HEK293 (cell line): ENCODE results near the gene PRELID1.

Experiments used
- KLF1 ChIP-seq: fragments of 450-650 bp; formaldehyde crosslinking; IDR thresholded peaks from 2 replicates; pipeline ENCODE4 v1.5.1; 2016; ENCODE audit warnings: missing biosample characterization, missing genetic modification characterization
- KLF9 ChIP-seq: fragments of 450-650 bp; formaldehyde crosslinking; IDR thresholded peaks from 2 replicates; pipeline ENCODE4 v1.5.1; 2016; ENCODE audit warnings: missing biosample characterization, missing genetic modification characterization, low read depth
- OSR2 ChIP-seq: fragments of 450-650 bp; formaldehyde crosslinking; IDR thresholded peaks from 2 replicates; pipeline ENCODE4 v1.5.1; 2016; ENCODE audit warnings: missing biosample characterization, missing genetic modification characterization
- REPIN1 ChIP-seq: fragments of 450-650 bp; formaldehyde crosslinking; IDR thresholded peaks from 2 replicates; pipeline ENCODE4 v1.5.1; 2017; ENCODE audit warnings: missing biosample characterization, missing genetic modification characterization, low read depth
- SP2 ChIP-seq: fragments of 450-650 bp; formaldehyde crosslinking; IDR thresholded peaks from 2 replicates; pipeline ENCODE4 v1.5.1; 2016; ENCODE audit warnings: missing biosample characterization, missing genetic modification characterization
- SP3 ChIP-seq: fragments of 450-650 bp; formaldehyde crosslinking; IDR thresholded peaks from 2 replicates; pipeline ENCODE4 v1.5.1; 2016; ENCODE audit warnings: missing biosample characterization, missing genetic modification characterization
- ZBTB20 ChIP-seq: fragments of 450-650 bp; formaldehyde crosslinking; IDR thresholded peaks from 2 replicates; pipeline ENCODE4 v1.5.1; 2016; ENCODE audit warnings: missing biosample characterization, missing genetic modification characterization
- ZFHX2 ChIP-seq: fragments of 450-650 bp; formaldehyde crosslinking; conservative IDR thresholded peaks from 2 replicates; pipeline ENCODE4 v1.5.1; 2016; ENCODE audit warnings: missing biosample characterization, missing genetic modification characterization
- ZNF121 ChIP-seq: fragments of 450-650 bp; formaldehyde crosslinking; IDR thresholded peaks from 2 replicates; pipeline ENCODE4 v1.5.1; 2016; ENCODE audit warnings: missing biosample characterization, missing genetic modification characterization
- ZNF202 ChIP-seq: fragments of 450-650 bp; formaldehyde crosslinking; IDR thresholded peaks from 2 replicates; pipeline ENCODE4 v1.5.1; 2016; ENCODE audit warnings: missing biosample characterization, missing genetic modification characterization, borderline replicate concordance
- ZNF214 ChIP-seq: fragments of 450-650 bp; formaldehyde crosslinking; IDR thresholded peaks from 2 replicates; pipeline ENCODE4 v1.5.1; 2017; ENCODE audit warnings: missing biosample characterization, mild to moderate bottlenecking, missing genetic modification characterization, borderline replicate concordance
- ZNF239 ChIP-seq: fragments of 450-650 bp; formaldehyde crosslinking; IDR thresholded peaks from 2 replicates; pipeline ENCODE4 v1.5.1; 2016; ENCODE audit warnings: missing biosample characterization, missing genetic modification characterization
- ZNF324 ChIP-seq: fragments of 450-650 bp; formaldehyde crosslinking; IDR thresholded peaks from 2 replicates; pipeline ENCODE4 v1.5.1; 2016; ENCODE audit warnings: missing biosample characterization, missing genetic modification characterization
- ZNF341 ChIP-seq: fragments of 450-650 bp; formaldehyde crosslinking; IDR thresholded peaks from 2 replicates; pipeline ENCODE4; 2016; ENCODE audit warnings: low read depth, missing biosample characterization, missing genetic modification characterization
- ZNF433 ChIP-seq: fragments of 450-650 bp; formaldehyde crosslinking; IDR thresholded peaks from 2 replicates; pipeline ENCODE4 v1.5.1; 2016; ENCODE audit warnings: missing biosample characterization, missing genetic modification characterization, low read depth
- ZNF48 ChIP-seq: fragments of 450-650 bp; formaldehyde crosslinking; IDR thresholded peaks from 2 replicates; pipeline ENCODE4 v1.5.1; 2016; ENCODE audit warnings: missing biosample characterization, missing genetic modification characterization
- ZNF555 ChIP-seq: fragments of 450-650 bp; formaldehyde crosslinking; conservative IDR thresholded peaks from 2 replicates; pipeline ENCODE4 v1.5.1; 2017; ENCODE audit warnings: missing biosample characterization, mild to moderate bottlenecking, missing genetic modification characterization, inconsistent platforms
- ZNF561 ChIP-seq: fragments of 450-650 bp; IDR thresholded peaks from 2 replicates; pipeline ENCODE4 v1.5.1; 2018; ENCODE audit warnings: missing biosample characterization, missing genetic modification characterization, borderline replicate concordance
- ZNF596 ChIP-seq: fragments of 450-650 bp; IDR thresholded peaks from 2 replicates; pipeline ENCODE4 v1.5.0; 2018; ENCODE audit warnings: missing biosample characterization, mild to moderate bottlenecking, missing genetic modification characterization, moderate library complexity
- ZNF623 ChIP-seq: fragments of 450-650 bp; formaldehyde crosslinking; IDR thresholded peaks from 2 replicates; pipeline ENCODE4 v1.5.1; 2016; ENCODE audit warnings: missing biosample characterization, missing genetic modification characterization
- ZNF624 ChIP-seq: fragments of 450-650 bp; formaldehyde crosslinking; IDR thresholded peaks from 2 replicates; pipeline ENCODE4 v1.5.1; 2017; ENCODE audit warnings: missing biosample characterization, missing genetic modification characterization
- ZNF660 ChIP-seq: fragments of 450-650 bp; IDR thresholded peaks from 2 replicates; pipeline ENCODE4 v1.5.1; 2018; ENCODE audit warnings: missing biosample characterization, mild to moderate bottlenecking, missing genetic modification characterization
- ZSCAN23 ChIP-seq: fragments of 450-650 bp; formaldehyde crosslinking; IDR thresholded peaks from 2 replicates; pipeline ENCODE4 v1.5.1; 2016; ENCODE audit warnings: missing biosample characterization, missing genetic modification characterization
- ZSCAN30 ChIP-seq: fragments of 450-650 bp; IDR thresholded peaks from 2 replicates; pipeline ENCODE4 v1.5.1; 2018; ENCODE audit warnings: missing biosample characterization, mild to moderate bottlenecking, missing genetic modification characterization, moderate library complexity
- TF ChIP-seq, protein P1 (sequence below): fragments of 450-650 bp; IDR thresholded peaks from 2 replicates; pipeline ENCODE4 v1.5.1; 2018; ENCODE audit warnings: missing biosample characterization, mild to moderate bottlenecking, missing genetic modification characterization
- TF ChIP-seq, protein P2 (sequence below): fragments of 450-650 bp; formaldehyde crosslinking; IDR thresholded peaks from 2 replicates; pipeline ENCODE4 v1.5.1; 2016; ENCODE audit warnings: missing biosample characterization, missing genetic modification characterization
- TF ChIP-seq, protein P3 (sequence below): fragments of 450-650 bp; formaldehyde crosslinking; IDR thresholded peaks from 2 replicates; pipeline ENCODE4 v1.5.1; 2016; ENCODE audit warnings: missing biosample characterization, missing genetic modification characterization
- TF ChIP-seq, protein P4 (sequence below): fragments of 450-650 bp; formaldehyde crosslinking; IDR thresholded peaks from 2 replicates; pipeline ENCODE4 v1.5.1; 2016; ENCODE audit warnings: missing biosample characterization, missing genetic modification characterization
- TF ChIP-seq, protein P5 (sequence below): fragments of 450-650 bp; formaldehyde crosslinking; IDR thresholded peaks from 2 replicates; pipeline ENCODE4 v1.5.1; 2016; ENCODE audit warnings: missing biosample characterization, missing genetic modification characterization
- TF ChIP-seq, protein P6 (sequence below): fragments of 450-650 bp; formaldehyde crosslinking; IDR thresholded peaks from 2 replicates; pipeline ENCODE4 v1.5.1; 2016; ENCODE audit warnings: missing biosample characterization, missing genetic modification characterization

Gene PRELID1

DNA sequence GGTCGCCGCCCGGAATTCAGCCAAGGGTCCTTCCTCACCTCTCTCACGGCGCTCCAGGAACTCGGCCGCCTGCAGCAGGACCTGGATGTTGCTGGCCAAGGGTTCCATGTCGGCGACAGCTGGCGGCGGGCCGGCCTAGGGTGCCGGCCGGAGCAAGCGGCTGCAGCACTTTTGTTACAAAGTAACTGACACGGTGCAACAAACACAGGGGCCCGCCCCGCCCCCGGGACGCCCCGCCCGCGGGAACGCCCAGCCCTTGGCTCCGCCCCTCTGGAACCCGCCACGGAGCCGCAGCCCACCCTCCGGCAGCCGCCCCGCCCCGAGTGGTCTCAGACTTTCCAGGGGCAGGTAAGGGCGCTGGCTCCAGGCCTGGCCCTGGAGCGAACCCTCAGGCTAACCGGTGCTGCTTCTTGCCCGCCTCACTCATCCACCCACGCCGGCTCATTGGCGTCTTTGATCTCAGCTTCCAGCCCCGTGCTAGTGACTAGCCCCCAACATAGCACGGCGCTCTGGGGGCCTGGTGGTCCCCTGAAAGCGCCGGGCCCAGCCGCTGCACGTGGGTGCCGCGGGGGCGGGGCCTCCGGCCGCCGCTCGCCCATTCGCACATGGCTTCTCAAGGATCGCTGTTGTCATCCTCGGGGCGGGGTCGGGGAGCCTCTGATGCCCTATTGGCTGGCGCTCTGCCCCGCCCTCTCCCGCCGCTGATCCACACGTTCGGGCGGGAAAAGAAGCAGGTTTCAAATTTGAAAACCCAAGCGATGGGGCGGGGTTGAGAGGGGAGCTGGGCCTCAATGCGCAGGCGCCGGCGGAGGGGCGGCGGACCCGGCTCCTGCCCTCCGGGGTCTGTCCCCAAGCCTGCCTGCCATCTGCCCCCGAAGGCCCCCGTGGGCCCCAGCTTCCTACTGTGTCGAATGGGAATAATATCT is 8.4 kb downstream of the PRELID1 start, which contains the start of gene MXD3 (continued):
- TF ChIP-seq, protein P1, sequence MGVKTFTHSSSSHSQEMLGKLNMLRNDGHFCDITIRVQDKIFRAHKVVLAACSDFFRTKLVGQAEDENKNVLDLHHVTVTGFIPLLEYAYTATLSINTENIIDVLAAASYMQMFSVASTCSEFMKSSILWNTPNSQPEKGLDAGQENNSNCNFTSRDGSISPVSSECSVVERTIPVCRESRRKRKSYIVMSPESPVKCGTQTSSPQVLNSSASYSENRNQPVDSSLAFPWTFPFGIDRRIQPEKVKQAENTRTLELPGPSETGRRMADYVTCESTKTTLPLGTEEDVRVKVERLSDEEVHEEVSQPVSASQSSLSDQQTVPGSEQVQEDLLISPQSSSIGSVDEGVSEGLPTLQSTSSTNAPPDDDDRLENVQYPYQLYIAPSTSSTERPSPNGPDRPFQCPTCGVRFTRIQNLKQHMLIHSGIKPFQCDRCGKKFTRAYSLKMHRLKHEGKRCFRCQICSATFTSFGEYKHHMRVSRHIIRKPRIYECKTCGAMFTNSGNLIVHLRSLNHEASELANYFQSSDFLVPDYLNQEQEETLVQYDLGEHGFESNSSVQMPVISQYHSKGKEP (tag by site-specific recombination), result peak; percentile 62; the same call in 1 of the 2 replicates
- TF ChIP-seq SP2 (tag by site-specific recombination) (peak; percentile 92), ZNF433 (tag by site-specific recombination) (no peak), ZNF202 (tag by site-specific recombination) (no peak), OSR2 (tag by site-specific recombination) (0 out of 2 replicates have a peak, but pooled peaks have one; percentile 9), REPIN1 (no peak), ZNF623 (tag by site-specific recombination) (no peak), ZNF324 (tag by site-specific recombination) (peak; percentile 74), KLF9 (tag by site-specific recombination) (peak; percentile 94), ZNF214 (no peak), ZNF121 (no peak), ZNF561 (peak; percentile 58; the same call in 1 of the 2 replicates), ZNF596 (tag by site-specific recombination) (0 out of 2 replicates have a peak, but pooled peaks have one; percentile 3), ZSCAN23 (no peak), KLF1 (tag by site-specific recombination) (peak; percentile 79), ZFHX2 (tag by site-specific recombination) (peak; percentile 95), ZNF341 (tag by site-specific recombination) (peak; percentile 69; the same call in 1 of the 2 replicates), ZNF239 (no peak), ZSCAN30 (tag by site-specific recombination) (peak; percentile 77), SP3 (tag by site-specific recombination) (peak; percentile 96), ZNF624 (tag by site-specific recombination) (no peak), ZNF48 (tag by site-specific recombination) (no peak), ZNF555 (no peak), ZNF660 (tag by site-specific recombination) (0 out of 2 replicates have a peak, but pooled peaks have one; percentile 23), ZBTB20 (peak; percentile 9; the same call in 1 of the 2 replicates)
- TF ChIP-seq, protein P2, sequence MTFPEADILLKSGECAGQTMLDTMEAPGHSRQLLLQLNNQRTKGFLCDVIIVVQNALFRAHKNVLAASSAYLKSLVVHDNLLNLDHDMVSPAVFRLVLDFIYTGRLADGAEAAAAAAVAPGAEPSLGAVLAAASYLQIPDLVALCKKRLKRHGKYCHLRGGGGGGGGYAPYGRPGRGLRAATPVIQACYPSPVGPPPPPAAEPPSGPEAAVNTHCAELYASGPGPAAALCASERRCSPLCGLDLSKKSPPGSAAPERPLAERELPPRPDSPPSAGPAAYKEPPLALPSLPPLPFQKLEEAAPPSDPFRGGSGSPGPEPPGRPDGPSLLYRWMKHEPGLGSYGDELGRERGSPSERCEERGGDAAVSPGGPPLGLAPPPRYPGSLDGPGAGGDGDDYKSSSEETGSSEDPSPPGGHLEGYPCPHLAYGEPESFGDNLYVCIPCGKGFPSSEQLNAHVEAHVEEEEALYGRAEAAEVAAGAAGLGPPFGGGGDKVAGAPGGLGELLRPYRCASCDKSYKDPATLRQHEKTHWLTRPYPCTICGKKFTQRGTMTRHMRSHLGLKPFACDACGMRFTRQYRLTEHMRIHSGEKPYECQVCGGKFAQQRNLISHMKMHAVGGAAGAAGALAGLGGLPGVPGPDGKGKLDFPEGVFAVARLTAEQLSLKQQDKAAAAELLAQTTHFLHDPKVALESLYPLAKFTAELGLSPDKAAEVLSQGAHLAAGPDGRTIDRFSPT (tag by site-specific recombination), result peak; percentile 11; the same call in 1 of the 2 replicates
- TF ChIP-seq, protein P3, sequence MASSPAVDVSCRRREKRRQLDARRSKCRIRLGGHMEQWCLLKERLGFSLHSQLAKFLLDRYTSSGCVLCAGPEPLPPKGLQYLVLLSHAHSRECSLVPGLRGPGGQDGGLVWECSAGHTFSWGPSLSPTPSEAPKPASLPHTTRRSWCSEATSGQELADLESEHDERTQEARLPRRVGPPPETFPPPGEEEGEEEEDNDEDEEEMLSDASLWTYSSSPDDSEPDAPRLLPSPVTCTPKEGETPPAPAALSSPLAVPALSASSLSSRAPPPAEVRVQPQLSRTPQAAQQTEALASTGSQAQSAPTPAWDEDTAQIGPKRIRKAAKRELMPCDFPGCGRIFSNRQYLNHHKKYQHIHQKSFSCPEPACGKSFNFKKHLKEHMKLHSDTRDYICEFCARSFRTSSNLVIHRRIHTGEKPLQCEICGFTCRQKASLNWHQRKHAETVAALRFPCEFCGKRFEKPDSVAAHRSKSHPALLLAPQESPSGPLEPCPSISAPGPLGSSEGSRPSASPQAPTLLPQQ (tag by site-specific recombination), result peak; percentile 99
- TF ChIP-seq, protein P4, sequence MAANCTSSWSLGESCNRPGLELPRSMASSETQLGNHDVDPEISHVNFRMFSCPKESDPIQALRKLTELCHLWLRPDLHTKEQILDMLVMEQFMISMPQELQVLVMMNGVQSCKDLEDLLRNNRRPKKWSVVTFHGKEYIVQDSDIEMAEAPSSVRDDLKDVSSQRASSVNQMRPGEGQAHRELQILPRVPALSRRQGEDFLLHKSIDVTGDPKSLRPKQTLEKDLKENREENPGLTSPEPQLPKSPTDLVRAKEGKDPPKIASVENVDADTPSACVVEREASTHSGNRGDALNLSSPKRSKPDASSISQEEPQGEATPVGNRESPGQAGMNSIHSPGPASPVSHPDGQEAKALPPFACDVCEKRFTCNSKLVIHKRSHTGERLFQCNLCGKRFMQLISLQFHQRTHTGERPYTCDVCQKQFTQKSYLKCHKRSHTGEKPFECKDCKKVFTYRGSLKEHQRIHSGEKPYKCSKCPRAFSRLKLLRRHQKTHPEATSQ (tag by site-specific recombination), result peak; percentile 62; the same call in 1 of the 2 replicates
- TF ChIP-seq, protein P5, sequence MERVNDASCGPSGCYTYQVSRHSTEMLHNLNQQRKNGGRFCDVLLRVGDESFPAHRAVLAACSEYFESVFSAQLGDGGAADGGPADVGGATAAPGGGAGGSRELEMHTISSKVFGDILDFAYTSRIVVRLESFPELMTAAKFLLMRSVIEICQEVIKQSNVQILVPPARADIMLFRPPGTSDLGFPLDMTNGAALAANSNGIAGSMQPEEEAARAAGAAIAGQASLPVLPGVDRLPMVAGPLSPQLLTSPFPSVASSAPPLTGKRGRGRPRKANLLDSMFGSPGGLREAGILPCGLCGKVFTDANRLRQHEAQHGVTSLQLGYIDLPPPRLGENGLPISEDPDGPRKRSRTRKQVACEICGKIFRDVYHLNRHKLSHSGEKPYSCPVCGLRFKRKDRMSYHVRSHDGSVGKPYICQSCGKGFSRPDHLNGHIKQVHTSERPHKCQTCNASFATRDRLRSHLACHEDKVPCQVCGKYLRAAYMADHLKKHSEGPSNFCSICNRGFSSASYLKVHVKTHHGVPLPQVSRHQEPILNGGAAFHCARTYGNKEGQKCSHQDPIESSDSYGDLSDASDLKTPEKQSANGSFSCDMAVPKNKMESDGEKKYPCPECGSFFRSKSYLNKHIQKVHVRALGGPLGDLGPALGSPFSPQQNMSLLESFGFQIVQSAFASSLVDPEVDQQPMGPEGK (tag by site-specific recombination), result peak; percentile 99
- TF ChIP-seq, protein P6, sequence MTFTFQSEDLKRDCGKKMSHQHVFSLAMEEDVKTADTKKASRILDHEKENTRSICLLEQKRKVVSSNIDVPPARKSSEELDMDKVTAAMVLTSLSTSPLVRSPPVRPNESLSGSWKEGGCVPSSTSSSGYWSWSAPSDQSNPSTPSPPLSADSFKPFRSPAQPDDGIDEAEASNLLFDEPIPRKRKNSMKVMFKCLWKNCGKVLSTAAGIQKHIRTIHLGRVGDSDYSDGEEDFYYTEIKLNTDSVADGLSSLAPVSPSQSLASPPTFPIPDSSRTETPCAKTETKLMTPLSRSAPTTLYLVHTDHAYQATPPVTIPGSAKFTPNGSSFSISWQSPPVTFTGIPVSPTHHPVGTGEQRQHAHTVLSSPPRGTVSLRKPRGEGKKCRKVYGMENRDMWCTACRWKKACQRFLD, result no peak
